ENCODE results near the gene GPC3.

Gene GPC3

GRCh38 chrX:133568109-133568508, 417.3 kb downstream of the GPC3 start:
- Histone ChIP-seq H3K27me3 (no peaks in the 10 kb centered on the region), H3K27ac (no peak overlapping the region), H3K36me3 (no peaks in the 10 kb centered on the region), H3K9me3 (no peaks in the 10 kb centered on the region), H3K4me1 (ENCODE audit: control insufficient read depth in 1 of 2, insufficient read depth in 1 of 2, low read depth in 1 of 2, low read length in 1 of 2) (no peaks in the 10 kb centered on the region), H3K4me3 (ENCODE audit: low read depth in 1 of 2, low read length in 1 of 2) (no peak overlapping the region)
- no peak for TF ChIP-seq CTCF (IDR thresholded peaks at IDR 0.05)

DNA sequence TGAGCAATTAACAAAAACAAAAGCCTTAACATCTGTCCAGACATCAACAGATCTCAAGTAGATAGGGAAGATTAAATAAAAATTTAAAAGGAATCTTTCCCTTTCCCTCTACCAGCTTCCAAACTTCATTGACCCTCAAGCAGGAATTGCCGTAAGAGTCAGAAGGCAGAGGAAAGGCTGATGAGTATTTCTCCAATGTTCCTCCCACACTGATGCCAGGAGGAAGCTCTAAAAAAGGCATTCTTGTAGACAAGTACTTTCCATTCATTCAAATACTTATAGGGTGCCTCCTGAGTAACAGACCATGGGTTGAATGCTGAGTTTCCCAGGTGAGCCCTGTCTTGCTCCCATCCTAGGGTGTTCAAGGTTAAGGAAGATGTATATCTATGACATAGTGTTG, 418.5 kb downstream of the GPC3 start:
- no peaks in the 10 kb centered on the region for H3K9me3 ChIP-seq
- no peak overlapping the region for H3K4me3 ChIP-seq (ENCODE audit: low read depth in 1 of 2, low read length in 1 of 2)
- no peak overlapping the region for H3K27ac ChIP-seq
- no peaks in the 10 kb centered on the region for H3K27me3 ChIP-seq
- H3K4me1 ChIP-seq (ENCODE audit: control insufficient read depth in 1 of 2, insufficient read depth in 1 of 2, low read depth in 1 of 2, low read length in 1 of 2): no peaks in the 10 kb centered on the region
- TF ChIP-seq CTCF (IDR thresholded peaks at IDR 0.05): no peak
- H3K36me3 ChIP-seq: no peaks in the 10 kb centered on the region

GRCh38 chrX:133563705-133564104, 421.7 kb downstream of the GPC3 start:
- Histone ChIP-seq H3K27ac (no peak overlapping the region), H3K9me3 (no peaks in the 10 kb centered on the region), H3K27me3 (no peaks in the 10 kb centered on the region), H3K4me1 (ENCODE audit: control insufficient read depth in 1 of 2, insufficient read depth in 1 of 2, low read depth in 1 of 2, low read length in 1 of 2) (no peaks in the 10 kb centered on the region), H3K4me3 (ENCODE audit: low read depth in 1 of 2, low read length in 1 of 2) (no peak overlapping the region), H3K36me3 (no peaks in the 10 kb centered on the region)
- no peak for TF ChIP-seq CTCF (IDR thresholded peaks at IDR 0.05)

GRCh38 chrX:133561251-133561650, 424.1 kb downstream of the GPC3 start:
- TF ChIP-seq CTCF (IDR thresholded peaks at IDR 0.05): no peak
- Histone ChIP-seq H3K4me1 (ENCODE audit: control insufficient read depth in 1 of 2, insufficient read depth in 1 of 2, low read depth in 1 of 2, low read length in 1 of 2) (no peaks in the 10 kb centered on the region), H3K9me3 (no peaks in the 10 kb centered on the region), H3K36me3 (no peaks in the 10 kb centered on the region), H3K27me3 (no peaks in the 10 kb centered on the region), H3K4me3 (ENCODE audit: low read depth in 1 of 2, low read length in 1 of 2) (no peak overlapping the region), H3K27ac (no peak overlapping the region)

GRCh38 chrX:133559909-133560308, 425.5 kb downstream of the GPC3 start:
- H3K4me3 ChIP-seq (ENCODE audit: low read depth in 1 of 2, low read length in 1 of 2): no peak overlapping the region
- H3K27ac ChIP-seq: no peak overlapping the region
- H3K27me3 ChIP-seq: no peaks in the 10 kb centered on the region
- TF ChIP-seq CTCF (IDR thresholded peaks at IDR 0.05): no peak
- no peaks in the 10 kb centered on the region for H3K9me3 ChIP-seq
- H3K36me3 ChIP-seq: no peaks in the 10 kb centered on the region
- H3K4me1 ChIP-seq (ENCODE audit: control insufficient read depth in 1 of 2, insufficient read depth in 1 of 2, low read depth in 1 of 2, low read length in 1 of 2): no peaks in the 10 kb centered on the region
